Measurements from ENCODE around the gene ADK.
"Not testable (repeated sequence)": the region's sequence is repeated elsewhere in the genome, so short reads cannot be mapped to it uniquely, and the experiment has no call there.

ADK gene

DNA sequence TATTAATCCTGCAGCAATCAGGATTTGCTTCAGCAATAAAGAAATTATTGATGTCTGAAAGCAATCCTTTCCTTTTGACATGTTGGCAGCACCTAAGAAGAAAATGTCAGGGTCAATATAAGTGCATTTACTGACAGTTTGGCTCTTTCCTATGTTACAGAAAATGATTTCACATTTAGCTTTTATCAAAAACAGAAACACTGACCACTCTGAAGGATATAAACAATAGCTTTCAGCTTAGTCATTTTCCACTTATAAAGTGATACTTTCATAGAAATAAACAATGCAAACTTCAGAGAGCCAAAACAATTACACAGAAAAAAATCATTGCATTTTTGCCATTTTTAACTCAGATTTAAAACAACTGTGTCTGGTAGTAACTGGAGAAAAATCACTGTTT is 349.8 kb downstream of the ADK start:
- DNase-seq, result no peak

DNA sequence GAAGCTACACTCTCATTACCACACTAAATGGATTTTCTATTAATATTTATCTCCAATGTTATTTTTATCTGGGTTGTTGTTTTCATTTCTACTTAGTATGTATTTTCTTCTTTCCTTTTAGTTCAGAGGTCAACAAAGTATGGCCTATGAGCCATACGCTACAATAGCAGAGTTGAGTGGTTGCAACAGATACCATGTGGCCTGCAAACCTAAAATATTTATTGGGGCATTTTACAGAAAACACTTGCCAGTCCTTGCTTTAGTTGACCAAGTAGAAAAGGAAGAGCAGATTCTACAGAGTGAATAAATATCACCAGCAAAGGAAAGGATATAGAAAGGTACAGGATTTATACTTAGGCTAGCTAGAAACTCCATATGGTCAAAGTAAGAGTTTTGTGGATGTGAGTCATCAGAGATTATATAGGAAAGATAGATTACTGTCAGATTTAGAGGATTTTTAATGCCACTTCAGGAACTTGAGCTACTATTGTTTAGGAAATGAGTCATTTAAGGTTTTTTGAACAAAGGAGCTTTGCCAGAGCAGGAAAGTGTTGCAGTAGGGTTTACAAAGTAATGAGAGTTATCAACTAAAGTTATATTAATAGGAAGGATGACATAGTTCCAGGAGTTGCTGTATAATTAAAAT is 352.1 kb downstream of the ADK start:
- DNase-seq, result no peak

DNA sequence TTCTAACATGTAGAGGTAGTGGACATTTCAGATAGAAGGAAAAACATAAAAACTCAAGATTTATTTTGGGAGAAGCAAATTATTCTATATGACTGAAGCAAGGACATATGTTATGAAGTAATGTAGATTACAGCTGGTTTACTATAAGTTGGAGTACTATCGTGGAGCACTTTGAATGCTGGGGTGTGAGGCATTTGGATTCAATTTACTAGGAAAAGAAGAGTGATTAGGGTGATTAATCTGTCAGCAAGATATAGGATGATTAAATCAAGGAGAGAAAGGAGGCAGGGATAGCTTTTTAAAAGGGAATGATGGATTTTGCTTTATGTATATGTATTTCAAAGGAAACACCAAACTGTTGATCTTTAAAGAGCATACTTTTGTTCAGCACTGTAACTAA is 356.9 kb downstream of the ADK start:
- no peak for DNase-seq

DNA sequence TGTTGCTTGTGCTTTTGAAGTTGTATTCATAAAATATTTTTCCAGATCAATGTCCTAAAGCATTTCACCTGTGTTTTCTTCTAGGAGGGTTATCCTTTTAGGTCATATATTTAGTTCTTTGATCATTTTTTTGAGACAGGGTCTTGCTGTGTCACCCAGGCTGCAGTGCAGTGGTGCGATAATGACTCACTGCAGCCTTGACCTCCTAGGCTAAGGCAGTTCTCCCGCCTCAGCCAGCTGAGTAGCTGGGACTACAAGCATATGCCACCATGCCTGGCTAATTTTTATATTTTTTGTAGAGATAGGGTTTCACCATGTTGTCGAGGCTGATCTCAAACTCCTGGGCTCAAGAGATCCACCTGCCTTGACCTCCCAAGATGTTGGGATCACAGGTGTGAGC is 359.6 kb downstream of the ADK start:
- DNase-seq, result no peak

DNA sequence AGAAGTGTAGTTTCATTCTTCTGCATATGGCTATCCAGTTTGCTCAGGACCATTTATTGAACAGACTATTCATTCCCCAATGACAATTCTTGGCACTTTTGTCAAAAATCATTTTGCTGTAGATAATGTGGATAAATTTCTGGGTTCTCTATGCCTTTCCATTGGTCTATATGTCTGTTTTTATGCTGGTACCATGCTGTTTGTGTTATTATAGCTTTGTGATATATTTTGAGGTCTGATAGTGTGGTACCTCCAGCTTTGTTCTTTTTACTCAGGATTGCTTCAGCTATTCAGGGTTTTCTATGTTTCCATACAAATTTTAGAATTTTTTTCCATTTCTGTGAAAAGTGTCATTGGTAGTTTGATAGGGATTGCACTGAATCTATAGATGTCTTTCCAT is 360.0 kb downstream of the ADK start:
- no peak for DNase-seq

DNA sequence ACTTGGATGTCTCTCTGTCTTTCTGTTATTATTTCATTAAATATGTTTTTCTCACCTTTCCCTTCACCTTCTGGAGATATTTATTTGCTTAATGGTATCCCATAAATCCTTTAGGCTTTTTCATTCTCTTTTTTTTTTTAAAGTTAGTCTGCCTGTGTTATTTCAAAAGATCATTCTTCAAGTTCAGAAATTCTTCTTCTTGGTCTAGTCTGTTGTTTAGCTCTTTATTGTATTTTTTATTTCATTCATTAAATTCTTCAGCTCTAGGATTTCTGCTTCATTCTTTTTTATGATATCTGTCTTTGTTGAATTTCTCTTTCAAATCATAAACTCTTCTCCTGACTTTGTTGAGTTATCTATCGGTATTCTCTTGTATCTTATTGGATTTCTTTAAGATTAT is 363.3 kb downstream of the ADK start:
- DNase-seq, result no peak

DNA sequence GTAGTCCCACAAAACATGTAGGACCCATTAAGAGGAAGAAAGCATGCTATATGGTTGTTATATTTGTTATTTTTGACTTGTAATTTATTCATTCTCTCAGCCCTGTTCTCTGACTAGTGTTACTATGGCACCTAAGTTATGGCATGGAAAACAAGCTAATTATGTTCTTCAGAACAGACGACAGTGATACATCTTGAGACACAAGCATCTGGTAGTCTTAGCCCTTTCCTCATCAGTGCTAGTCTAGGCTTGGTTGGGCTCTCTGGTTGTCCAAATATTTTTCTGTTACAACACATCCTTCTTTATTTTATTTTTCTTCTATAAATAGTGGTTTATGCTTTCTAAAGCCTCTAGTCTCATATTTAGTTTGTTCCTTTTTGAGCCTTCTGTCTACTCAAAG is 367.0 kb downstream of the ADK start:
- no peak for DNase-seq

DNA sequence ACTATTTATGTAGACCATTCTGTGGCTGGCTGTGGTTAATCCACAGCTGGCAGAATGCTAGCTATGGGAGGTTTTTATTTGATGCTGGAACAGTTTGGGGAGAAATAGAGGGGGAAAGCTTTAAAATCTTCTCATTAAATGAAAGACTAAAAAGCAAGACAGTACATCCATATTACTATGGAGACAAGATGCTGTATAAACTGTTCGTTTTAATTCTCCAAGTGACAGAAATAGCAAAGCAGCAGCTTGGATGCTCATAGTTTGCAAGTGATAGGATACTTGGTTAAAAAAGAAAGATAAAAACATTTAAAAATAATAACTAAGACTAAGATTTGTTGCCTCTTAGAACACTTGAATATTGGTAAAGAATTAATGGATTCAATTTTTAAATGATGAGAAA is 370.5 kb downstream of the ADK start:
- no peak for DNase-seq

DNA sequence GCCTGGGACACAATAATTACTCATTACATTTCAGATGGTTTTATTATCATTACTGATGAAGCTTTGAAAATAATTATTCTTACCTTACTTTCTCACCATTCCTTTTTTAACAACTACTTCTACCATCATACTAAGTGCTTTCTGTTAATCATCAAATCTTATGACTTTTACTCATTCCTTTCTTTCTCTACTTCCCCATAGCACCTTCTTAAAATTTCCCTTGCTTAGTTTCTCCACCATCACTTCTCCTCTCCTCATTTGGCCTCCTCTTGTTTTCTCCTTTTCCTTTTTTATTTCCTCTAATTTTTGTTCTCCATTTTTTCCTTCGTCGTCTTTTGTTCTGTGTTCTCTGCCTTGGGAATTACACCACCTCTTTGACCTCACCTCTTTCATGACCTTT is 372.2 kb downstream of the ADK start:
- no peak for DNase-seq

DNA sequence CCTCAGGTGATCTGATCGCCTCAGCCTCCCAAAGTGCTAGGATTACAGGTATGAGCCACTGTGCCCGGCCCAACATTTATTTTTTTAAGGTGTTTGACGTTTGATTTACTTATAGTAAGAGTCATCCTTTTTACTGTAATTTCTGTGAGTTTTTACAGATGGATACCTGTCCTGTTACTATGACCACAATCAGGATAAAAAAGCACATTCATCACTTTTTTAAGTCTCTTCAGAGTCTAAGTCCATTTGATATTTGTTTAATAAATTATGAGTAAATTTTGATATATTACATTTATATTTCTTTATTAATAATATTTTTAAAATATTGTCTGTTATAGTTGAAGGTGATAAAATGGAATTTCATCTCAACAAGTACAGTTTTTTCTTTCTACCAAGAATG is 374.9 kb downstream of the ADK start:
- no peak for DNase-seq

DNA sequence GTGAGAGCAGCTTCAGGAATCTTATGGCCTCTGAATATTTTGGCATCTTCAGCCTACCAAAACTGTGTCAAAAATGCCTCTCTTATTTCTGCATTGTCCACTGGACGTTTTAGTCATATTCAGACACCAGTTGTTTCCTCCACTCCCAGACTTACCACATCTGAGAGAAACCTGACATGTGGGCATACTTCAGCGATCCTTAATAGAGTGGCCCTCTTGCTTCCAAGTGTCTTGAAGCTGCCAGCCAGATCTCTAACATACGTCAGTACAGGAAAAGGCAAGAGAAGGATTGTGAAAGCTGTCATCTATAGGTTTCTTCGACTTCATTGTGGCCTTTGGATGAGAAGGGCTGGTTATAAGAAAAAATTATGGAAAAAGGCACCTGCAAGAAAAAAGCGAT is 376.6 kb downstream of the ADK start:
- not testable (repeated sequence) for DNase-seq

DNA sequence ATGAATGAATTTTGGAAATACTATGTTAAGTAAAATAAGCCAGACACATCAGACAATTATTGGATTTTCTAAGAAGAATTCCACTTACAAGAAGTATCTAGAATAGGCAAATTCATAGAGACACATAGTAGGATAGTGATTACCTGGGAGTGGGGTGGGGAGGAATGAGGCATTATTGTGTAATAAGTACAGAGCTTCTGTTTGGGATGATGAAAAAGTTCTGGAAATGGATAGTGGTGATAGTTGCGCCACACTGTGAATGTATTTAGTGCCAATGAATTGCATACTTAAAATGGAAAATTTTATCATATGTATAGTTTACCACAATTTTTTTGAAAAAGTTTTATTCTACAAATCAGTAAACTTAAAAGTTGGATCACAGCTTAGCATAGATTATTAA is 378.2 kb downstream of the ADK start:
- no peak for DNase-seq

DNA sequence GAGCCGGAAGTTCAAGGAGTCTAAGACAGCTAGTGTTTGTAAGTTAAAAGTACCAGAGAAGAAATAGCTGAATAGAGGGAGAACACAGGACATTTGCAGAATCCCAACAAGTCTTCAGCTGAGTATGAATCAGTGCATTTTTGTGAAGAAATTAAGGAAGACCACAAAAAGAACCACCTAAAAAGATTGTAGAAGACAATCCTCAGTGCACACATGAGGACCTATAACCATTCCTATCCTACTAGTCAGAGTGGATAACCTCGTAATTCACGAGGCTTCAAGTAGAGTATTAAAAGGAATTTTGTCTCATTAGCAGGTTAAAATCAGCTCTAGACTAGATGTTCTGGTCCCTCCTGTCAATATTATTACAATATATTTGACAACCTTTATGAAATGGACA is 380.0 kb downstream of the ADK start:
- no peak for DNase-seq

DNA sequence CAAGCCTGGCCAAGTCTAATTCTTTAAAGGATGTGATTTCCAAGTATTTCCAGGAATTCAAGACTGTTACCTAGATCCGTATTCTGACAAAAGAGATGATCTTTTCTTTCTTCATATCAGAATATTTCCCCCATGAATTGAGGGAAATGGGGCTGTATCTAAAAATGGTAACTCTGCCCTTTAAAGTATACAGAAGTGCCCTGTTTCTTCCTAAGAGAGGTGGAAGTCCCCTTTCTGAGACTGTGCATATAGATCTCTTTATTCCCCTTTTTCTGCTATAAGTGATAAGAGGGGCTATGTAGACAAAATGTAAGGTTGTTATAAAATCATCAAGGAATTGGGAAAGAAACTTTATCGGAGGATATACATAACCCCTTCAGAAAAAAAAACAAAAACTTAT is 388.3 kb downstream of the ADK start:
- DNase-seq, result no peak

DNA sequence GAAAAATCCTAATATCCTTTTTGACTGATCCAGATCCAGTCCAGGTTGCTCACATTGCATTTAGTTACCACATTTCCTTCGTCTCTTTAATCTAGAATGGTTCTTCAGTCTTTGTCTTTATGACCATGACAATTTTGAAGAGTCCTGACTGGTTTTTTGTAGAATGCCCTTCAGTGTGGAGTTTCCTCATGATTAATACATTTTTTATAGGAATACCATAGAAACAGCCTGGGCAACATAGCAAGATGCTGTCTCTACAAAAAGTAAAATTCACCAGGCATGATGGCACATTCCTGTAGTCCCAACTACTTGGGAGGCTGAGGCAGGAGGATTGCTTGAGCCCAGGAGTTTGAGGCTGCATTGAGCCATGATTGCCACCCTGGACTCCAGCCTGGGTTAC is 390.4 kb downstream of the ADK start:
- DNase-seq, result no peak

DNA sequence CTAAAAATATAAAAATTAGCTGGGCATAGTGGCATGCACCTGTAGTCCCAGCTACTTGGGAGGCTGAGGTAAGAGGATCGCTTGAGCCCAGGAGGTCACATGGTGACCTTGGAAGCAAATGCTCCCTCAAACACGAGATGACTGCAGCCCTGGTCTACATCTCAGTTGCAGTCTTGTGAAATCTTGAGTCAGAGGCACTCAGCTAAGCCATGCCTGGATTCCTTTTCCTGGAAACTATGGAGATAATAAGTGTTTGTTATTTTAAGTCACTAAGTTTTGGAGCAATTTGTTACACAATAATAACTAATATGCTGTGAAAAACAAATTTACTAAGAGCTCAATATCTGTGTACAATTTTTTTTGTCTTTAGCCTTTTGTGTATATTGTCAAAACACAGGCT is 391.1 kb downstream of the ADK start:
- no peak for DNase-seq

DNA sequence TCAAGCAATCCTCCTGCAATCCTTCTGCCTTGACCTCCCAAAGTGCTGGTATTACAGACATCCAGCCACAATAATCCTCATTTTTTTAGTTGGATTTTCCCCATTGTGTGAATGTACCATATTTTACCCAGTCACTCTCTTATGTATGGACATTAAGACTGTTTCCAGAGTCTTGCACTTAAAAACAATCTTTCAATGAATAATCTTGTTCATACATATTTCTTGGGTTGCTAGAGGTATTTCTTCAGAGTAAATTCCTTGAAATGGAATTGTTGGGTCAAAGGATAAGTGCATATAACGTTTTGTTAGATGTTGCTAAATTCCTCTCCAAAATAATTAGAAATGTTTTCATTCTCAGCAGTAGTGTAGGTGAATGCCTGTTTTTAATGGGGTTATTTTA is 392.3 kb downstream of the ADK start:
- DNase-seq, result no peak

DNA sequence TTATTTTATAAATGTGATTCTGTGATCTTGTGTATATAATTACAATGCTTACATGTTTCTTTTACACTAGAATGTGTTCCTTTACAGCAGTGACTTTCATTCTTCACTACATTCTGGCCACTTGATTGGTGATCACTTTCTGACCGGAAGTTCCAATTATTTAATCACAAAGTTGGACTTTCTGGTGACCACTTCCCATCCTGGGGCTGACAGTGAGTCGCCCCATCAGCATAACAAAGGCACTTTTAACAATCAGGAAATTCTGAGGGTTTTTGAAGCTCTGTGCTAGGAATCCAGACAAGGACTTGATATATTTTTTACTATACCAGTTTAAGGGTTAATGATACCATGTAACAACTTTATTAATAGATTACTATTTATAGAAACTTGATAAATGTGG is 393.1 kb downstream of the ADK start:
- no peak for DNase-seq

DNA sequence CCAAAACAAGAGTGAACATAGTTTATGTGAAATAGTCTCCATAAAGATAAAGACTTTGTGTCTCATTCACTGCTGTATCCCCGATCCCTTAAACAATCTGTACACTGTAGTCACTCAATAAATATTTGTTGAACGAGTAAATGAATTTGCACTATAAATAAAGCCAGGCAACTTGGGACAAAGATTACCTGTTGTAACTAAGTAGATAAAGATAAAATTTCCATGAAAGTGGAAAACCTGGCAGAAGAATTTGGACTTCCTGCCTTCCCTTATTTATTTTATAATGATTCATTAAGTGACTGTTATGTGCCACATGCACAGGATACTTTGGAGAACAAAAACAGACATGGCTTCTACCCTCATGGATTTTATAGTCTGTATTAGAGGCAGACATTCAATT is 397.7 kb downstream of the ADK start:
- DNase-seq, result no peak

DNA sequence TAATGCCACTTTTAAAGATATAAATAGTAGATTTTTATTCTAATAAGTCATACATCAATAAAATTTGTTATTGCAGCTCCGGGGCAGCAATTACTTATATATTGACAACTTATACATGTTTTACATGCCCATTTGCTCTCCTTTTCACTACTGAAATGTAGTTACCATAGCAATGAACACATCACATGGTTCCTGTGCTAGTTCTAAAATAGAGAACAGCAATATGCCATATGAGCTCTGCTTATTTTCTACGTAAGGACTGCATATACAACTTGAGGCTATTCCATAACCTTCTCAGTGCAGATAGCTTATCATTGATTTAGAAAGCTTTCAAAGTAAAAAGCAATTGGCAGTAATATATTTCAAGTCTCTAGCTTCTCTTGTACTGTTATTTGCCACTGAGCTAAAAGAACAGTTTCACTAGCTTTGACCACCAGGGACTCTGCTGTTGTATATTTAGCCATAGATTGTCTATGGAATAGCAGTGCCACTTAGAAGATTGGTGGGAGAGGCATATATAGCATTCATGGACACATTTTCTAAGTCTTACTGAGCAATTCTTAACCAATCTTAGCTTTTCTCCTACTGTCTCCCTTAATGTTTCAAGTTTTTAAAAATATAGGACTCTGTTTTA is 405.2 kb downstream of the ADK start:
- DNase-seq, result no peak

DNA sequence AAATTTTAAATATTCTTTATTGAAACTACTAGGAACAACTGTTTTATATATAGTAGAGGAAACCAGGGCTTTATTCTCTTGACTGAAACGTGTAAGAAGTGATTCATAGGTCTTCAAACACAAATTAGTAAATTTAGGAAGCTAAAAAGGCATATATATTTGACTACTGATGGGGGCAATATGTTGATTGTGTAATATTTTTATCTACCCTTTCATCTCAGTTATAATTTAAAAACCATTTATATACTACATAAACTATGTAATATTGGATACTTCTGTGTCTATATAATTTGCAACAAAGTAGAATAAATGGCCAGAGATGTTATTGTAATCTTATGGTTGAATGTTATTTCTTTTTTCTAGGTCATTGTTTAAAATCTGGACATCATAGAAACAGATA is 406.1 kb downstream of the ADK start:
- DNase-seq, result no peak

DNA sequence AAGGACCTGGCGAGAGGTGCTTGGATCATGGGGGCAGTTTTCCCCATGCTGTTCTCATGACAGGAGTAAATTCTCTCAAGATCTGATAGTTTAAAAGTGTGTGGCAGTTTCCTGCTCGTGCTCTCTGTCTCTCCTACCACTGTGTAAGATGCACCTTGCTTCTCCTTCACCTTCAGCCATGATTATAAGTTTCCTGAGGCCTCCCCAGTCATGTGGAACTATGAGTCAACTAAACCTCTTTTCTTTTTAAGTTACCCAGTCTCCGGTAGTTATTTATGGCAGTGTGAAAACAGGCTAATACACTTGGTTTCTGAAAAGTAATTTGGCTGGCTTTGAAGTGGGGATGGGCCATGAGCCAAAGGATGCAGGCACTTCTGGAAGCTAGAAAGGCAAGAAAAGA is 407.4 kb downstream of the ADK start:
- DNase-seq, result no peak

DNA sequence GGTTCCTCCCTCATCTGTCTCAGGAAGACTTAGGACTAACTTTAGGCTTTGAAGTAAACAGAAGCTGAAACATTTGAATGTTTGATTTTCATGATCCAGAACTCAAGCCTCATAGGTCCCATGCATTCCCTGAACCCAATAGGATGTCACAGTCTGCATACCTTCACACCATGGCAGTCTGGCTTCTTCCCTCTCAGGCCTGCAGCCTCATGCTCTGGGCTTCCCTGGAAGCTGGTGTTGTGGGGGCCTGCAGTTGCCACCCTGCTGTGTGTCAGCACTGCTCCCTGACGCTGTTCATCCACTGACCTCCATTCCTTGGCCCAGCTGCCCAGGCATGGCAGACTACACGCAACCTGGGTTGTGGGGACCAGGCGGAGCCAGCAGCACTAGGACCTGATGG is 407.9 kb downstream of the ADK start:
- no peak for DNase-seq

DNA sequence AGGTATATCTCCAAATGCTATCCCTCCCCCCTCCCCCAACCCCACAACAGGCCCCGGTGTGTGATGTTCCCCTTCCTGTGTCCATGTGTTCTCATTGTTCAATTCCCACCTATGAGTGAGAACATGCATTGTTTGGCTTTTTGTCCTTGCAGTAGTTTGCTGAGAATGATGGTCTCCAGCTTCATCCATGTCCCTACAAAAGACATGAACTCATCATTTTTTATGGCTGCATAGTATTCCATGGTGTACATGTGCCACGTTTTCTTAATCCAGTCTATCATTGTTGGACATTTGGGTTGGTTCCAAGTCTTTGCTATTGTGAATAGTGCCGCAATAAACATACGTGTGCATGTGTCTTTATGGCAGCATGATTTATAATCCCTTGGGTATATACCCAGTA is 417.9 kb downstream of the ADK start:
- DNase-seq, result not testable (repeated sequence)

DNA sequence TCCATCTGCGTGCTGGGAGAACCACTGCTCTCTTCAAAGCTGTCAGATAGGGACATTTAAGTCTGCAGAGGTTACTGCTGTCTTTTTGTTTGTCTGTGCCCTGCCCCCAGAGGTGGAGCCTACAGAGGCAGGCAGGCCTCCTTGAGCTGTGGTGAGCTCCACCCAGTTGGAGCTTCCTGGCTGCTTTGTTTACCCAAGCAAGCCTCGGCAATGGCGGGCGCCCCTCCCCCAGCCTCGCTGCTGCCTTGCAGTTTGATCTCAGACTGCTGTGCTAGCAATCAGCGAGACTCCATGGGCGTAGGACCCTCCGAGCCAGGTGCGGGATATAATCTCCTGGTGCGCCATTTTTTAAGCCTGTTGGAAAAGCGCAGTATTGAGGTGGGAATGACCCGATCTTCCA is 422.5 kb downstream of the ADK start:
- not testable (repeated sequence) for DNase-seq
